Measurements from ENCODE around the gene CDCA7.
"Not testable (repeated sequence)": the region's sequence is repeated elsewhere in the genome, so short reads cannot be mapped to it uniquely, and the experiment has no call there.

The CDCA7 gene

DNA sequence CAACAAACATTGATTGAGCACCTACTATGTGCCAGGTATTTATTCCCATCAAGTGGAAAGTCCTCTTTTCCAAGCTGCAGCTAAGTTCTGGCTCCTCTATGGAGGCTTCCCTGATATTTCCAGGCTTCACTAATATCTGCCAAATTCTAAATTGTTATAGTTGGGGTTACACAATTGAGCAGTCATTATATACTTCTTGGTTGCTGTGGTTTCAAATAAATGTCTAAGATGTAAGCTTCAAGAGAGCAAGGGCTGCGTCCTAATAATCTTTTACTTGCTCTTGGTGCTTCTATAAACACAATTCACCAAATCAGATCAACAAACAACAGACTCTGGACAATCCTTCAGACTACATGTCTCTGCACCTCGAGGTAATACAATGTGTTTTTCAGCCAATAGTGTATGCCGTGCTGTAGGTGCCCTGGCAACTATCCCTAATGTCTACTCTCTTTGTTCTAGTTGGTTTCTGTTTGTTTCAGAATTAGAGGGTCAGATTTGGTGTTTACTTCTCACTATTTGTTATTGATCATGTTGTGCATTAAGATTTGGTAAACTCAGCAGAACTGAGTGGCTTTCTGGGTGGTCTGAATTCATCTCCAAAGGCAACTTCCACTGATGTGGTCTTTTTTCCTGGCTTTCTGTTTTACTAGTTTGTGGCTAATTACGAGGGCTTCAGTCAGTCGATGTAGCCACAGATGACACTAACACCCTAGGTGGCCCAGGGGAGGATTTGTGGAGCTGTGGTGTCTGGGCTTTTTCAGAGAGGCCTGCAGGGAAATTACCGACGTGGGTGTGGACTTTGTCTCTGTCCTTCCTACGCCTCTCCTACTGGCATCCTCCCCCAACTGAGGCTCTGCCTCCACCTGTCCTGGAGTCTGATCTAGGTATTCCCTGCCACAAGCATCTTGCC is 50.4 kb downstream of the CDCA7 start:
- DNase-seq = no peak

DNA sequence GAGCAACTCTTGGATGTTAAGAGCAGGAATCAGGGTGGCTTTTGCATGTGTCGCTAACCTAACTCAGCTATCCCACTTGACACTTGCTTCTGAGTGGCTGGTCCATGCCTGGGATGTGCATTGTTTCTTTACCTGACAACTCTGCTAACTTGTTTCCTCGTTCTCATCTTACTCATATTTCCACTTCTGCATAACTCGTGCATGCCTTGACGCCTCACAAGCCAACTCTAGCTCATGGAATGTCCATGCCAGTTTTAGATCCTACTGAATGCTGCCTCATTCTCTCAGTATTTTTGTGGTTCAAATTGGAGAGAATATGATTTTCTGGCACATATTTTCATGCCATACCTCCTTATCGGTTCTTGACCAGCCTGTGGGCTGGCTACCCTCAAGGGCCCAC is 52.5 kb downstream of the CDCA7 start:
- no peak for DNase-seq

DNA sequence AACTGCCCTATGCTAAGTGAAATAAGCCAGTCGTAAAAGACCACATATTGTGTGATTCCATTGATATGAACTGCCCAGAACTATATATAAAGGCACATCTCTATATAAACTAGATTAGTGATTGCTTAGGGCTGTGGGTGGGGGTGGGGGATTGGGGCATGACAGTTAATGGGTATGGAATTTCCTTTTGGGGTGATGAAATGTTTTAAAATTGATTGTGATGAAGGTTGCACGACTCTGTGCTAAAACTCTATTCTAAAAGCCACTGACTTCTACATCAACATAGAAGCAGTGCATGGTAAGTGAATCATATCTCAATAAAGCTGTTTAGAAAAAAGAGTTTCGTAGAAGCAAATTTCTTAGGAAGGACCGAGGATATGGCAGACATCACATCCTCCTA is 53.0 kb downstream of the CDCA7 start:
- no peak for DNase-seq

DNA sequence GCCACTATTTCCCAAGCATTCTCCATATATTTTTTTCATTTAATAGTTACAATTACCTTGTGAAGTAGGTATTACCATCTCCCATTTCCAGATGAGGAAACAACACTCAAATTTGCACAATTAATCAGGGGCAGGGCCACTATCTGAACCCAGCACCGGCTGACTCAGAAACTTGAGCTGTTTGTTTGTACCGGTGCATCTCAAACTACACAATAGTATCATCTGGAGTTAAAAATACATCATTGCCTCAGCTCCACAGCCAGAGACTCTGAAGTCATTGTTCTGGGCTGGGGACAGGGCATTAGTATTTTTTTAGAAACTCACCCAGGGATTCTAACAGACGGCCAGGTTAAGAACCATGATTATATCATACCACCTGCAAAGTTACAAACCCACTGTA is 55.9 kb downstream of the CDCA7 start:
- DNase-seq = no peak

DNA sequence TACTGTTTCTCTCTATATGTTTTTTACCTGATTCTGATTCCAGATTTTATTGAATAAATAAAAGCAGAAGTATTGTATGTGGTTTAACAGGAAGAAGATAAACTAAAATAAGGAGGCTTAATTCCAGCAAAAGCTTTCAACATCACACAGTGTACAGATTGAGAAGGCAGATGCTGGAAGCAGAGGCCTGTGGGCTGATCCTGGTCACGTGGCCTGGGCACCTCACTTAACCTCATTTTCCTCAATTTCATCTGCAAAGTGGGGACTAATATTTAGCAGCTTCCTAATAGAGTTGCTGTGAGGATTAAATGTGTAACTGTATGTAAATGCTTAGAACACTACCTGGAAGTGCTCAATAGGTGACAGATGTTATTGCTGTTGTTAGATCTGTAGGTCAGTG is 58.0 kb downstream of the CDCA7 start:
- DNase-seq = no peak

DNA sequence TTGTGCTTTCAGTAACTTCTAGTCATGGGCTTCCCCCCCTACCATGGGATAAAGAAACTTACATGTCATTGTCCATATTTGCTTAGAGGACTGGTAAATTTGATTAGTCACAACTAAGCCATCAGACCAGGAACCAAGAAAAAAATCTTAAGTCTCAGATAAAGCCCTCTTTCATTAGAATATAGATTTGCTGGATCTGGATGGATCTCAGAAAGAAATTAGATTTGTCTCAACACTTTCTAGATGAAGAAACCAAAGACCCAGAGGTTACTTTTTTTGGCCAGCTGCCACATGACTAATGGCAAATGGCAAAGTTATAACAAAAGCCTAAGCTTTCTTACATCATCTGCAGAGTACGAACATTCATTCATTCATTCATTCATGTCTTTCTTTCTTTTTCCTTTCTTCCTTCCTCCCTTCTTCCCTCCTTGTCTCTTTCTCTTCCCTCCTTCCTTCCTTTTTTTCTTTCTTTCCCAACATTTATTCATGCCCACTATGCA is 60.2 kb downstream of the CDCA7 start:
- no peak for DNase-seq

DNA sequence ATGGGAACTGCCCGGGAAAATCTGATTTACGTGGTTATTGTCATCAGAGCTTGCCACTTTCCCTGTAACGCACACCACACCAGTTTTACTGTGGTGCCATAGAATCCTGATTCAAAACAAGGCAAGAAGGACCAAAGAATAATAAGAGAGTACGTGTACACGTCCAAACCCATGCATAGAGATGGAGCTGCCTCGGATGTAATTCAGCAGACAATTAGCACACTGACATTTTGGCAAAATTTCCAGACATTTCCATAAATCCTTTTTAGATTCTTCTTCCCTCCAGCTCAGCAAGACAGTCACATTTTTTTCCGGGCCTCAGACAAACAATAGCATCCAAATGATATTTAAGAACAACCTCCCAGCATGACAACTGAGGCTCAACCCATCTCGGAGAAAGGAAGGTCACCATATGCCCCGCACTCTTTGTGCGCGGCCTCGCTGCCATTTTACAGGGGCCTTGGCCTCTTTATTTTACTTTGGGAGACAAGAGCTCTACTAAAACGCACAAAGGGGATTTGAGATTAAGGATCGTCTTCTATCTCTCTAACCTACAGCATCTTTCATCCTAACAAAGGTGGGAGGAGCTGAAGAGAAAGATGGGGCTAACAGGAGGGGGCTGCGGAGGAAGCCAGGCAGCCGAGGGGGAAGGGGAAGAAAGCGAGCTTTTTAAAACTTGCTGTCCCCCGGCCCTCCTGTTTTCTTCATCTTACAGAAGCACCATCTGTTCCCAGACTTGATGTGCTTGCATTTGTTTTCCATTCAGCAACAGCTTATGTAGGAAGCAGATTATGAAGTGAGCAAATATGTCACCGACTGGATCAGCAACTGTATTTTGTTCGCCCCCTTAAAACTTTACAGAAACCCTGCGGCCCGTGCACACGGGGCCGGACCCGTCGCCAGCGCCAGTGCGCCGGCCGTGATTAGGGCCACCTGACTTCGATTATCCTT is 61.0 kb downstream of the CDCA7 start:
- no peak for DNase-seq

DNA sequence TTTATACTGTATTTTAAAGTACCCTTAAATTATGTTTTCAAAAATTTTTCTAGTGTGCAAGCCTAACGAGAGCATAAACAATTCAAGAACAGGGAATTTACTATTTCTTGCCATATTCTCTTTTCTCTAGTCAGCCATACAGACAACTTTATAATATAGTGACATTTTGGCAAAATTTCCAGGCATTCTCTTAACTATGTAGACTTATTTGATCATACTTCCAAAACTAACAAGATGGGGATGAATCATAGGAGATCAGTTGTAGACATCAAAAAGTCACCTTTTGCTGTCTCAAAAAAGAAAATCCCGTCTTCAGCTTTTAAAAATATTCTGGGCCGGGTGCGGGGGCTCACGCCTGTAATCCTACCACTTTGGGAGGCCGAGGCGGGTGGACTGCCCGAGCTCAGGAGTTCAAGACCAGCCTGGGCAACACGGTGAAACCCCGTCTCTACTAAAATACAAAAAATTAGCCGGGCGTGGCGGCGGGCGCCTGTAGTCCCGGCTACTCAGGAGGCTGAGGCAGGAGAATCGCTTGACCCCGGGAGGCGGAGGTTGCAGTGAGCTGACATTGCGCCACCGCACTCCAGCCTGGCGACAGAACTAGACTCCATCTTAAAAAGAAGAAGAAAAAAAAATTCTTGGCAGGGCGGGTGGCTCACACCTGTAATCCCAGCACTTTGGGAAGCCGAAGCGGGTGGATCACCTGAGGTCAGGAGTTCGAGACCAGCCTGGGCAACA is 61.9 kb downstream of the CDCA7 start:
- not testable (repeated sequence) for DNase-seq

DNA sequence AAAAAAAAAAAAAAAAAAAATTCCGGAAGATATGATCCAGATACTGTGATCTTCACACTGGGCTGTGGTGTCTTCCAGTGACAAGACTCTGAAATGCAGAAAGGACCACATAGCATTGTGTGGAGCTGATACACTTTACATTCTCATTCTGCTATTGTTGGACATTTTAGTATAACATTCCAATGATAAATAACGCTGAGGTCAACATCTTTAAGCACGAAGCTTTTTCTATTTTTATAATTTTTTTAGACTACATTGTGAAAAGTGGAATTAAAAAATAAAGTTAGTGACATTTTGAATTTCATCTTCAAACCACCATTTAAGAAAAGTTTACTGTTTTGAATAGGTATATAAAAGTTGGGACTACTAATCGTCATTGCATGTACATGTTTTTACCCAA is 62.7 kb downstream of the CDCA7 start:
- no peak for DNase-seq

DNA sequence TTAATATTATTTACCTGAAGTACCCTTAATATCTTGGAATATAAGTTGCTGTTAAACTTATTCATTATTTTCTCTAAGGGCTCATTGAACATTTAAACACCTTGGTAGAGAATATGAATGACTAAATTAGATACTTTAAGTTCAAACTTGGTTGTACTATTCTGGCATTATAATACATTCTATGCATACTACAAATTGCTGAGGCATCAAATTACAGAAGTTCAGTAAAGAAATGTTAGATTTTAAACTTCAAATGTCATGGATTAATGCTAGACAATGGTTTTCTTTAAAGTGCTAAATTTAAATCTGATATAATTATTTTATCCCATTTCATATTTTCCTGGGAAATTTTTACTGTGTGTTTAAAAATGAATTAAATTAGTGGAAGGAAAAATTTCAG is 63.1 kb downstream of the CDCA7 start:
- DNase-seq = no peak
